ENCODE data around the gene COPS2.

The COPS2 gene

GRCh38 chr15:49174902-49175301, 19.5 kb upstream of the COPS2 start:
- TF ChIP-seq CTCF (conservative IDR thresholded peaks at IDR 0.05; ENCODE audit: low read length), result no peak
- DNase-seq (ENCODE audit: low read depth), result no peak
- H3K4me3 ChIP-seq (ENCODE audit: low read length), result no peak overlapping the region

DNA sequence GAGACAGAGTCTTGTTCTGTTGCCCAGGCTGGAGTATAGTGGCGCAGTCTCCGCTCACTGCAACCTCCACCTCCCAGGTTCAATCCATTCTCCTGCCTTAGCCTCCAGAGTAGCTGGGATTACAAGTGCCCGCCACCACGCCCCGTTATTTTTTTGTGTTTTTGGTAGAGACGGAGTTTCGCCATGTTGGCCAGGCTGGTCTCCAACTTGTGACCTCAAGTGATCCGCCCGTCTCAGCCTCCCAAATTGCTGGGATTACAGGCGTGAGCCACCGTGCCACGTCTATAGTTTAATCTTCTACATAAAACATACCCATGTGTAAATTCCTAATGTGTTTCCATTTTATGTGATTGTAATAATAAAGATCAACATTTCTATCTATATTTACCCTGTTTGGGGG, 16.4 kb upstream of the COPS2 start:
- no peak for DNase-seq (ENCODE audit: low read depth)
- no peak overlapping the region for H3K4me3 ChIP-seq (ENCODE audit: low read length)

GRCh38 chr15:49169880-49170597, 14.6 kb upstream of the COPS2 start, which contains the start of gene GALK2:
TSS of gene GALK2 (plus strand) at chr15:49170247. CDS start at chr15:49170323, 76 bp downstream.
- peak within 1 kb of the TSS; percentile 81 for H3K4me3 ChIP-seq (ENCODE audit: low read length)
- TF ChIP-seq CTCF (conservative IDR thresholded peaks at IDR 0.05; ENCODE audit: low read length), result no peak
- DNase-seq (ENCODE audit: low read depth), result peak; percentile 64

More for the DNA sequence above, 16.4 kb upstream of the COPS2 start:
- no peak for TF ChIP-seq CTCF (conservative IDR thresholded peaks at IDR 0.05; ENCODE audit: low read length)

- DNase-seq (ENCODE audit: low read depth), result peak; percentile 57
- no peak for TF ChIP-seq CTCF (conservative IDR thresholded peaks at IDR 0.05; ENCODE audit: low read length)
- no peak overlapping the region for H3K4me3 ChIP-seq (ENCODE audit: low read length)
Observed at GRCh38 chr15:49168016-49168415, 12.6 kb upstream of the COPS2 start.

GRCh38 chr15:49164865-49165264, 9.5 kb upstream of the COPS2 start:
- no peak for DNase-seq (ENCODE audit: low read depth)
- H3K4me3 ChIP-seq (ENCODE audit: low read length), result no peak overlapping the region
- no peak for TF ChIP-seq CTCF (conservative IDR thresholded peaks at IDR 0.05; ENCODE audit: low read length)

- TF ChIP-seq CTCF (conservative IDR thresholded peaks at IDR 0.05; ENCODE audit: low read length), result no peak
- H3K4me3 ChIP-seq (ENCODE audit: low read length), result no peak overlapping the region
- DNase-seq (ENCODE audit: low read depth), result no peak
Observed at GRCh38 chr15:49163678-49164077, 8.3 kb upstream of the COPS2 start.

Data from AG10803 (cell line).